Nephron progenitor cell (in vitro differentiated cells): ENCODE data around the gene POLR3B.

Experiments used
- DNase-seq: peaks from one replicate; pipeline ENCODE4 v3.0.0; 2021
- H3K27ac Mint-ChIP-seq: 2 replicates; pipeline ENCODE4 v1.8.0; 2021; ENCODE audit warnings: mild to moderate bottlenecking, moderate library complexity, mixed read lengths
- H3K27me3 Mint-ChIP-seq: 2 replicates; pipeline ENCODE4 v1.8.0; 2021; ENCODE audit warnings: mild to moderate bottlenecking, low read depth, mixed read lengths; ENCODE audit not compliant: poor library complexity
- H3K36me3 Mint-ChIP-seq: 2 replicates; pipeline ENCODE4 v1.8.0; 2021; ENCODE audit warnings: low read depth, mixed read lengths
- H3K4me1 Mint-ChIP-seq: 2 replicates; pipeline ENCODE4 v1.8.0; 2021; ENCODE audit warnings: mixed read lengths
- H3K4me3 Mint-ChIP-seq: 2 replicates; pipeline ENCODE4 v1.8.0; 2021; ENCODE audit warnings: mild to moderate bottlenecking, moderate library complexity, mixed read lengths
- H3K9me3 Mint-ChIP-seq: 2 replicates; pipeline ENCODE4 v1.8.0; 2021; ENCODE audit warnings: mild to moderate bottlenecking, moderate library complexity, mixed read lengths
- CTCF ChIP-seq: fragments of 200-600 bp; sonication (generic); IDR thresholded peaks from 2 replicates; pipeline ENCODE4 v1.5.0; 2021; ENCODE audit warnings: antibody characterized with exemption

Gene POLR3B

GRCh38 chr12:106425061-106425702 lies 67.6 kb downstream of the POLR3B start:
- no peak overlapping the region for H3K27ac Mint-ChIP-seq
- H3K27me3 Mint-ChIP-seq: no peaks in the 10 kb centered on the region
- peaks cover 4% of the 10 kb centered on the region for H3K9me3 Mint-ChIP-seq
- peaks cover 36% of the 10 kb centered on the region for H3K36me3 Mint-ChIP-seq
- no peaks in the 10 kb centered on the region for H3K4me1 Mint-ChIP-seq
- no peak overlapping the region for H3K4me3 Mint-ChIP-seq
- DNase-seq: no peak
- TF ChIP-seq CTCF: no peak

DNA sequence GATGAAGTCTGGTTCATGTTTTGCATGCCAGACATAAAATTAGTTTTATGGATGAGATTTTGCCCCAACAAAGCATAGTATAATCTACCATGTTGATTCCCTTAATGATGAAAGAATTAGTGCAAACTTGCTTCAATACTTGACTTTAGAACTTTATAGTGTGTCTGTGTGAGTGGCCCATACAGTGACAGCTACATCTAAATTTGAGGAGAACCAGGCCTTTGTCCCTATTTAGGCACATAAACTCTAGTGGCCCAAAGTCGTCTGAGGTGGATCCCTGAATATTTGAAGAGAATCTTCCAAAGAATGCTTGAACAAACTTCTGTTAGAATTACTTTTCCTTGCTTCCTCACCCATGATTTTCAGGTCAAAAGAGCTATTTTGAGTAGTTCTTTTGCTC lies 70.4 kb downstream of the POLR3B start:
- no peaks in the 10 kb centered on the region for H3K4me1 Mint-ChIP-seq
- no peaks in the 10 kb centered on the region for H3K27me3 Mint-ChIP-seq
- H3K4me3 Mint-ChIP-seq: no peak overlapping the region
- peaks cover 13% of the 10 kb centered on the region for H3K36me3 Mint-ChIP-seq
- TF ChIP-seq CTCF: no peak
- no peaks in the 10 kb centered on the region for H3K9me3 Mint-ChIP-seq
- H3K27ac Mint-ChIP-seq: no peak overlapping the region
- no peak for DNase-seq

- no peak for DNase-seq
- Mint-ChIP-seq H3K36me3 (peaks cover 9% of the 10 kb centered on the region), H3K9me3 (no peaks in the 10 kb centered on the region), H3K4me1 (no peaks in the 10 kb centered on the region), H3K27ac (no peak overlapping the region), H3K4me3 (no peak overlapping the region), H3K27me3 (no peaks in the 10 kb centered on the region)
- TF ChIP-seq CTCF: no peak
These were observed 70.8 kb downstream of the POLR3B start for GRCh38 chr12:106428384-106428783.

GRCh38 chr12:106429043-106429552 lies 71.5 kb downstream of the POLR3B start:
- Mint-ChIP-seq H3K36me3 (peaks cover 8% of the 10 kb centered on the region), H3K4me3 (no peak overlapping the region), H3K4me1 (no peaks in the 10 kb centered on the region), H3K27me3 (no peaks in the 10 kb centered on the region), H3K27ac (no peak overlapping the region), H3K9me3 (no peaks in the 10 kb centered on the region)
- no peak for DNase-seq
- no peak for TF ChIP-seq CTCF

DNA sequence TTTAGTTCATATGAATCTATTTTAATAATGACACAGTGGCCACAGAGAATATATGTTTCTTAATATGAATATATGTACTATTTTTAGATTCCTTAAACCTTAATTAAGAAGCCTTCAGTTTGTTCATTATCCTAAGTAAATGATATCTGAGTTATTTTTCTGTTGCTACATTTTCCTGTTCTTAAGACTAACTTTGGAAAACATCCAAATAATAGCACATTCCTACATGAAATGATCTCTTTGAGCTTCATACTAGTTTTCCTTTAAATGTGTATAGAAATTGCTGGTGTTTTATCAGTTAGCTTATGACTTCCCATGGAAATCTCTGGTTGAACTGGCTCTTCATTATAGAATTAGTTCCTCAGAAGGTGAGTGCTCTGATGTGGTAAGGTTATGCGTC lies 72.1 kb downstream of the POLR3B start:
- Mint-ChIP-seq H3K36me3 (peaks cover 8% of the 10 kb centered on the region), H3K4me3 (no peak overlapping the region), H3K4me1 (no peaks in the 10 kb centered on the region), H3K27me3 (no peaks in the 10 kb centered on the region), H3K9me3 (no peaks in the 10 kb centered on the region), H3K27ac (no peak overlapping the region)
- TF ChIP-seq CTCF: no peak
- DNase-seq: no peak

- Mint-ChIP-seq H3K27ac (no peak overlapping the region), H3K27me3 (peaks cover 2% of the 10 kb centered on the region), H3K9me3 (no peaks in the 10 kb centered on the region), H3K4me3 (no peak overlapping the region), H3K36me3 (peaks cover 19% of the 10 kb centered on the region), H3K4me1 (no peaks in the 10 kb centered on the region)
- no peak for DNase-seq
- TF ChIP-seq CTCF: no peak
These were observed 74.4 kb downstream of the POLR3B start for GRCh38 chr12:106431839-106432411.
